Gastroesophageal sphincter (tissue), 3 donors: ENCODE measurements around the gene GDPD1.

Source experiments
- CTCF ChIP-seq, 4 experiments: fragments of 200-600 bp in 2 of 4; fragments of 450-650 bp in 2 of 4; sonication (generic) in 1 of 4; IDR thresholded peaks; one replicate each; pipeline ENCODE4 v1.5.1; 2017 to 2019; ENCODE audit warnings: antibody characterized with exemption in 4 of 4, mild to moderate bottlenecking in 2 of 4, moderate library complexity in 2 of 4
- EP300 ChIP-seq: sonication (generic); formaldehyde crosslinking; IDR thresholded peaks from one replicate; pipeline ENCODE4 v1.6.1; 2017; ENCODE audit warnings: antibody characterized with exemption, mild to moderate bottlenecking
- POLR2A ChIP-seq, 2 donors: fragments of 450-650 bp; IDR thresholded peaks; one replicate each; pipeline ENCODE4 v1.6.1; 2017; ENCODE audit warnings: antibody characterized with exemption in 2 of 2, mild to moderate bottlenecking in 2 of 2, moderate library complexity in 1 of 2
- POLR2AphosphoS5 ChIP-seq: sonication (generic); formaldehyde crosslinking; IDR thresholded peaks from one replicate; pipeline ENCODE4 v1.6.1; 2017; ENCODE audit warnings: antibody characterized with exemption

GRCh38 chr17:59299400-59300092 is 79.2 kb downstream of the GDPD1 start:
- TF ChIP-seq CTCF (IDR thresholded peaks at IDR 0.05) (no peak), POLR2A (IDR thresholded peaks at IDR 0.05) (no peak), EP300 (no peak), POLR2AphosphoS5 (no peak)
